Transverse colon (tissue), 4 donors: ENCODE data around the gene DLG2. TPM values are rescaled to one million over a fixed set of nuclear protein-coding genes. Genes with fewer than 3 reads are reported as not detected.

Experiments
- DNase-seq: peaks from one replicate; pipeline ENCODE4 v3.0.0-alpha.2; 2019
- H3K27ac ChIP-seq, 4 donors: fragments of 200-600 bp; sonication (generic); 2 replicates each; pipeline ENCODE4 v1.5.1; 2016 to 2018; ENCODE audit warnings: inconsistent platforms in 4 of 4
- H3K27me3 ChIP-seq: fragments of 200-600 bp; sonication (generic); 2 replicates; pipeline ENCODE4 v1.5.1; 2017; ENCODE audit warnings: inconsistent platforms
- H3K36me3 ChIP-seq, 4 donors: fragments of 200-600 bp; sonication (generic); 2 replicates each; pipeline ENCODE4 v1.5.1; 2017 to 2019; ENCODE audit warnings: inconsistent platforms in 4 of 4
- H3K4me1 ChIP-seq, 4 donors: fragments of 200-600 bp; sonication (generic); 2 replicates each; pipeline ENCODE4 v1.5.1; 2017 to 2020; ENCODE audit warnings: inconsistent platforms in 4 of 4
- H3K4me3 ChIP-seq, 4 donors: fragments of 200-600 bp; sonication (generic); 1 replicate in 1 of 4; 2 replicates in 3 of 4; pipeline versions ENCODE4 v1.5.1 to v1.6.1; 2017 to 2019; ENCODE audit warnings: inconsistent platforms in 4 of 4
- H3K9me3 ChIP-seq, 2 donors: fragments of 200-600 bp; sonication (generic); 2 replicates each; pipeline ENCODE4 v1.5.1; 2017 to 2019; ENCODE audit warnings: inconsistent platforms in 2 of 2
- CTCF ChIP-seq, 5 experiments: fragments of 200-600 bp in 3 of 5; fragments of 450-650 bp in 2 of 5; sonication (generic) in 3 of 5; IDR thresholded peaks; 1 replicate in 2 of 5; 2 replicates in 3 of 5; pipeline ENCODE4 v1.5.1; 2016 to 2017; ENCODE audit warnings: antibody characterized with exemption in 5 of 5, inconsistent platforms in 3 of 5, mild to moderate bottlenecking in 2 of 5, moderate library complexity in 1 of 5
- EP300 ChIP-seq: sonication (generic); formaldehyde crosslinking; IDR thresholded peaks from one replicate; pipeline ENCODE4 v1.6.1; 2017; ENCODE audit warnings: antibody characterized with exemption, low read depth
- POLR2A ChIP-seq: fragments of 450-650 bp; IDR thresholded peaks from one replicate; pipeline ENCODE4 v1.6.1; 2016; ENCODE audit warnings: antibody characterized with exemption, mild to moderate bottlenecking, moderate library complexity
- POLR2AphosphoS5 ChIP-seq, 3 donors: sonication (generic); formaldehyde crosslinking; IDR thresholded peaks; one replicate each; pipeline ENCODE4 v1.6.1; 2016; ENCODE audit warnings: antibody characterized with exemption in 3 of 3
- WGBS, 2 donors: methylation state at CpG; one replicate each; pipeline ENCODE4 v1.1.5; 2018; ENCODE audit warnings: low coverage in 1 of 2; 5-methylcytosine and 5-hydroxymethylcytosine counted together
- in situ Hi-C, 4 donors: fragments of 200-750 bp; cut with MboI; loops; one replicate each; pipeline versions ENCODE4 v1.15.0 to v1.15.1; 2017; ENCODE audit warnings: low sequenced_read_pairs in 3 of 4, low pct_ligation_motif_present in 1 of 4, low pct_unique_long_range_greater_than_20kb in 1 of 4
- intact Hi-C: fragments of 100-400 bp; cut with DNase I; formaldehyde crosslinking; loops from one replicate; pipeline ENCODE4 v1.15.1; 2023; ENCODE audit warnings: low total_unique reads
- total RNA-seq, 4 donors: library from RNA; depleted of rRNA; stranded (reverse); fragments of >200 nt; gene quantifications; one replicate each; pipeline ENCODE4 v1.1.0, GENCODE V29; 2016

DLG2 gene
- total RNA-seq, 4 donors from 2014 or later: 1.9 to 28.3 (median 3.7) TPM

- no peaks in the 10 kb centered on the region for H3K36me3 ChIP-seq
- TF ChIP-seq POLR2AphosphoS5 (IDR thresholded peaks at IDR 0.05) (no peak), POLR2A (no peak), EP300 (no peak), CTCF (IDR thresholded peaks at IDR 0.05) (peak; percentile 20 to 57 (median 42))
- no peak for DNase-seq
- no peaks in the 10 kb centered on the region for H3K27me3 ChIP-seq
- in situ Hi-C loops: loop anchor here in 2 of 4 donors (25.0 kb wide), 1 partner anchor 807 kb away; no protein-coding TSS in a partner anchor
- H3K4me1 ChIP-seq: no peaks in the 10 kb centered on the region
- WGBS, 2 donors: 19 to 21% methylated on average over 3 of the region's 3 CpGs
- no peak overlapping the region for H3K4me3 ChIP-seq
- H3K27ac ChIP-seq: no peak overlapping the region
- intact Hi-C loops: no loop called here
- H3K9me3 ChIP-seq: no peaks in the 10 kb centered on the region
These were observed 846.4 kb downstream of the DLG2 start for GRCh38 chr11:84780689-84781293.

GRCh38 chr11:84775503-84775902, 851.6 kb downstream of the DLG2 start:
- WGBS, 2 donors: 93 to 99% methylated on average over 2 of the region's 2 CpGs

GRCh38 chr11:84763931-84764330, 863.2 kb downstream of the DLG2 start:
- no peak for TF ChIP-seq CTCF (IDR thresholded peaks at IDR 0.05)
- TF ChIP-seq POLR2A: no peak
- TF ChIP-seq EP300: no peak
- TF ChIP-seq POLR2AphosphoS5 (IDR thresholded peaks at IDR 0.05): no peak
- in situ Hi-C loops (loop anchor here in 1 of 4 donors (25.0 kb wide), 1 partner anchor 798 kb away; no protein-coding TSS in a partner anchor), intact Hi-C loops (no loop called here)
- Histone ChIP-seq H3K9me3 (no peaks in the 10 kb centered on the region), H3K27me3 (no peaks in the 10 kb centered on the region), H3K4me1 (no peaks in the 10 kb centered on the region), H3K4me3 (no peak overlapping the region), H3K36me3 (no peaks in the 10 kb centered on the region), H3K27ac (no peak overlapping the region)
- DNase-seq: no peak

More at GRCh38 chr11:84775503-84775902, 851.6 kb downstream of the DLG2 start:
- intact Hi-C loops: no loop called here
- in situ Hi-C loops: loop anchor here in 2 of 4 donors (25.0 kb wide), 1 partner anchor 812 kb away; no protein-coding TSS in a partner anchor
- peaks cover 0 to 6% of the 10 kb centered on the region in 2 donors for H3K9me3 ChIP-seq
- H3K27ac ChIP-seq: no peak overlapping the region
- H3K36me3 ChIP-seq: no peaks in the 10 kb centered on the region
- H3K4me3 ChIP-seq: no peak overlapping the region
- TF ChIP-seq POLR2A: no peak
- no peak for TF ChIP-seq CTCF (IDR thresholded peaks at IDR 0.05)
- TF ChIP-seq EP300: no peak
- no peak for TF ChIP-seq POLR2AphosphoS5 (IDR thresholded peaks at IDR 0.05)
- no peaks in the 10 kb centered on the region for H3K4me1 ChIP-seq
- no peaks in the 10 kb centered on the region for H3K27me3 ChIP-seq
- no peak for DNase-seq

- no peak for TF ChIP-seq POLR2AphosphoS5 (IDR thresholded peaks at IDR 0.05)
- TF ChIP-seq POLR2A: no peak
- TF ChIP-seq EP300: no peak
- TF ChIP-seq CTCF (IDR thresholded peaks at IDR 0.05): no peak
- H3K36me3 ChIP-seq: no peaks in the 10 kb centered on the region
- 70 to 85% methylated on average over 2 of the region's 2 CpGs for WGBS, 2 donors
- no peak for DNase-seq
- intact Hi-C loops (no loop called here), in situ Hi-C loops (loop anchor here in 1 of 4 donors (25.0 kb wide), 1 partner anchor 805 kb away; no protein-coding TSS in a partner anchor)
- H3K4me1 ChIP-seq: no peaks in the 10 kb centered on the region
- no peaks in the 10 kb centered on the region for H3K27me3 ChIP-seq
- H3K4me3 ChIP-seq: no peak overlapping the region
- no peaks in the 10 kb centered on the region for H3K9me3 ChIP-seq
- no peak overlapping the region for H3K27ac ChIP-seq
These were observed 869.4 kb downstream of the DLG2 start for GRCh38 chr11:84757711-84758110.
